Heart left ventricle (tissue), 13 donors: Measurements from ENCODE around the gene NPFFR1.

Source experiments
- CTCF ChIP-seq, 12 donors: fragments of 200-600 bp; sonication (generic) in 4 of 12; IDR thresholded peaks; one replicate each; pipeline versions ENCODE4 v1.5.0 to v1.8.0; 2018 to 2022; ENCODE audit warnings: antibody characterized with exemption in 12 of 12, mild to moderate bottlenecking in 5 of 12
- POLR2A ChIP-seq, 2 donors: fragments of 450-650 bp; IDR thresholded peaks; one replicate each; pipeline ENCODE4 v1.6.1; 2017; ENCODE audit warnings: antibody characterized with exemption in 2 of 2, mild to moderate bottlenecking in 2 of 2, moderate library complexity in 2 of 2
- donor health status: ischemic (EF 13 %, LVEDD 7.1; RV severe dilation, severe dysfunction).
- donor health status: DM: no; HTN: yes; CAD: no.
- donor health status: DM: no; HTN: no; CAD: no.
- donor health status: ischemic (EF 25% LVEDD 6.9; RV normal size, moderate dysfunction).
- donor health status: ischemic (EF 25% LVEDD 5.7; RV mildly dilated, moderate dysfunction).
- donor health status: ischemic (EF 35%, LVEDD 5.7; RV mildly dilated, moderate dysfunction).
- donor health status: nonischemic (EF 11% LVEDD 7.7; RV severe dilation, severe dysfunction).
- donor health status: DM: yes; HTN: yes; CAD: no.
- donor health status: PGD.
- donor health status: ischemic (EF 29% LVEDD 5.4; RV normal size, mild dysfunction).
- donor health status: nonischemic (EF 23%, LVEDD 6.1; RV moderate dilation, normal function).

GRCh38 chr10:70281609-70282008 is 2.2 kb downstream of the NPFFR1 start:
- TF ChIP-seq CTCF (IDR thresholded peaks at IDR 0.05) (no peak), POLR2A (IDR thresholded peaks at IDR 0.05) (no peak)
